HepG2 (cell line): ENCODE results near the gene PPP2R1B. TPM values are rescaled to one million over a fixed set of nuclear protein-coding genes. Genes with fewer than 3 reads are reported as not detected.

Source experiments
- ATAC-seq: fragments of 200-7000 bp; cut with Tn5 transposase; 3 replicates; pipeline ENCODE4 v1.9.1; 2020; ENCODE audit warnings: mild to moderate bottlenecking, moderate library complexity
- BruUV-seq: library from RNA; stranded (reverse); fragments of 400-500 nt; replicated peaks from 2 replicates; lab custom pipeline; 2021; lab: Mats Ljungman, UMichigan
- CTCF ChIA-PET: fragments of 300-600 bp; formaldehyde crosslinking; extraction: SDS; loops from one replicate; lab custom pipeline; 2021; ENCODE audit warnings: low total read pairs, inconsistent platforms, low intra/inter-chr PET ratio; lab: Yijun Ruan, JAX
- POLR2A ChIA-PET: fragments of 350-600 bp; sonication (Branson Sonifier 250); formaldehyde crosslinking; loops from one replicate; lab custom pipeline; 2020; ENCODE audit warnings: antibody characterized with exemption, inconsistent platforms; lab: Yijun Ruan, JAX
- DNase-seq: peaks from one replicate; pipeline ENCODE4 v3.0.0-alpha.2; 2015; ENCODE audit warnings: low spot score
- FAIRE-seq: peaks from 3 replicates; lab custom pipeline; 2011; peaks lifted over from hg19 to GRCh38; lab: Jason Lieb, UNC
- H2AFZ ChIP-seq: one replicate; pipeline ENCODE4 v1.6.1; 2011; ENCODE audit warnings: low read length, inconsistent platforms
- H3K27ac ChIP-seq: fragments of 300-600 bp; 3 replicates; pipeline ENCODE4 v1.8.0; 2011; ENCODE audit warnings: mixed run types, mild to moderate bottlenecking, mixed read lengths, low read length, inconsistent platforms; ENCODE audit not compliant: insufficient read depth; ENCODE audit errors: extremely low read length
- H3K27me3 ChIP-seq, 2 experiments: fragments of 200-600 bp in 1 of 2; 2 replicates in 1 of 2; 3 replicates in 1 of 2; pipeline versions ENCODE4 v1.6.0 to v1.8.0; 2011; ENCODE audit warnings: low read length in 2 of 2, mild to moderate bottlenecking in 2 of 2, moderate library complexity in 2 of 2, inconsistent platforms in 1 of 2; ENCODE audit not compliant: insufficient read depth in 2 of 2, control insufficient read depth in 1 of 2
- H3K36me3 ChIP-seq, 2 experiments: fragments of 200-600 bp in 1 of 2; replicated peaks in 1 of 2; 2 replicates in 1 of 2; 3 replicates in 1 of 2; pipeline versions ENCODE4 v1.5.1 to v1.8.0; 2011; ENCODE audit warnings: low read length in 2 of 2, inconsistent platforms in 1 of 2; ENCODE audit not compliant: insufficient read depth in 2 of 2, control insufficient read depth in 1 of 2
- H3K4me1 ChIP-seq: 2 replicates; pipeline ENCODE4 v1.5.1; 2012; ENCODE audit warnings: low read length, inconsistent platforms; ENCODE audit not compliant: insufficient read depth
- H3K4me2 ChIP-seq: 2 replicates; pipeline ENCODE4 v1.6.0; 2011; ENCODE audit warnings: low read depth, low read length, inconsistent platforms
- H3K4me3 ChIP-seq, 3 experiments: fragments of 200-600 bp in 1 of 3; sonication (generic), shearing (Covaris generic) in 1 of 3; replicated peaks in 1 of 3; 2 replicates each; pipeline ENCODE4 v1.5.1; 2011 to 2016; ENCODE audit warnings: low read length in 3 of 3, inconsistent platforms in 2 of 3, low read depth in 2 of 3, mild to moderate bottlenecking in 2 of 3, control low read depth in 1 of 3, mixed read lengths in 1 of 3; ENCODE audit not compliant: insufficient read depth in 1 of 3
- H3K79me2 ChIP-seq: one replicate; pipeline ENCODE4 v1.6.1; 2011; ENCODE audit warnings: low read length, inconsistent platforms; ENCODE audit not compliant: insufficient read depth
- H3K9ac ChIP-seq: 2 replicates; pipeline ENCODE4 v1.6.0; 2011; ENCODE audit warnings: mild to moderate bottlenecking, low read depth, low read length, inconsistent platforms; ENCODE audit not compliant: insufficient read depth
- H3K9me3 ChIP-seq: 2 replicates; pipeline ENCODE4 v1.5.1; 2012; ENCODE audit warnings: mild to moderate bottlenecking, low read length
- H4K20me1 ChIP-seq: 2 replicates; pipeline ENCODE4 v1.6.0; 2011; ENCODE audit warnings: inconsistent platforms, mild to moderate bottlenecking, low read length, moderate library complexity; ENCODE audit not compliant: insufficient read depth
- ATF7 ChIP-seq, 2 experiments: fragments of 450-650 bp in 1 of 2; sonication (generic) in 1 of 2; formaldehyde crosslinking in 1 of 2; IDR thresholded peaks; 2 replicates each; pipeline versions ENCODE4 v1.4.0 to v1.6.1; 2016 to 2020; ENCODE audit warnings: antibody characterized with exemption in 1 of 2, mild to moderate bottlenecking in 1 of 2, missing genetic modification reagents in 1 of 2
- ETV5 ChIP-seq: IDR thresholded peaks from 2 replicates; pipeline ENCODE4 v1.6.1; 2018; ENCODE audit warnings: missing biosample characterization, missing genetic modification reagents, inconsistent platforms, borderline replicate concordance
- GABPA ChIP-seq, 2 experiments: IDR thresholded peaks; 2 replicates each; pipeline ENCODE4 v1.6.1; 2011 to 2016; ENCODE audit warnings: low read depth in 2 of 2, low read length in 1 of 2, missing biosample characterization in 1 of 2, missing genetic modification characterization in 1 of 2
- IRX3 ChIP-seq: sonication (generic); formaldehyde crosslinking; IDR thresholded peaks from 2 replicates; pipeline ENCODE4 v1.8.1; 2023; ENCODE audit warnings: mild to moderate bottlenecking, low read depth, missing genetic modification reagents, borderline replicate concordance
- ZBED4 ChIP-seq: sonication (generic); formaldehyde crosslinking; IDR thresholded peaks from 2 replicates; pipeline ENCODE4 v1.4.0; 2020; ENCODE audit warnings: missing genetic modification reagents, borderline replicate concordance
- ZNF121 ChIP-seq: sonication (generic); formaldehyde crosslinking; IDR thresholded peaks from 2 replicates; pipeline ENCODE4 v1.5.0; 2020; ENCODE audit warnings: mild to moderate bottlenecking, missing genetic modification reagents
- ZNF251 ChIP-seq: sonication (generic); formaldehyde crosslinking; IDR thresholded peaks from 2 replicates; pipeline ENCODE4 v1.9.0; 2021; ENCODE audit warnings: mild to moderate bottlenecking, missing genetic modification reagents
- ZNF414 ChIP-seq: sonication (generic); formaldehyde crosslinking; IDR thresholded peaks from 2 replicates; pipeline ENCODE4 v1.5.0; 2020; ENCODE audit warnings: missing genetic modification reagents
- ZNF605 ChIP-seq: sonication (generic); formaldehyde crosslinking; IDR thresholded peaks from 2 replicates; pipeline ENCODE4 v1.8.0; 2022; ENCODE audit warnings: mild to moderate bottlenecking, missing genetic modification reagents
- ZNF768 ChIP-seq: sonication (generic); formaldehyde crosslinking; IDR thresholded peaks from 2 replicates; pipeline ENCODE4 v1.4.0; 2020; ENCODE audit warnings: missing genetic modification reagents
- ZNF770 ChIP-seq: sonication (generic); formaldehyde crosslinking; IDR thresholded peaks from 2 replicates; pipeline ENCODE4 v1.5.0; 2020; ENCODE audit warnings: mild to moderate bottlenecking, missing genetic modification reagents
- WGBS: methylation state at CpG from one replicate; pipeline ENCODE4 v1.1.6; 2017; ENCODE audit warnings: low lambda C conversion rate; 5-methylcytosine and 5-hydroxymethylcytosine counted together
- in situ Hi-C: cut with HindIII; loops from 2 replicates; pipeline ENCODE4 v1.10.0; 2017; ENCODE audit warnings: low pct_unique_long_range_greater_than_20kb; ENCODE audit not compliant: extremely low pct_ligation_motif_present
- intact Hi-C: fragments of 100-400 bp; cut with micrococcal nuclease; formaldehyde crosslinking; loops from one replicate; pipeline ENCODE4 v1.10.0; 2022; ENCODE audit not compliant: unreplicated experiment
- polyA plus RNA-seq, 8 experiments: library from polyadenylated mRNA; depleted of rRNA in 3 of 8; stranded (reverse) in 7 of 8; unstranded in 1 of 8; fragments of >200 nt; fragmentation: Illumina TruSeq in 4 of 8; extraction: Trizol in 4 of 8; gene quantifications; 2 replicates each; pipeline versions ENCODE4 v1.2.1 to v1.2.3, GENCODE V29; 2011 to 2016; ENCODE audit warnings: low read depth in 4 of 8, missing spikeins in 1 of 8, mixed read lengths in 1 of 8; ENCODE audit not compliant: insufficient read depth in 1 of 8
- total RNA-seq, 5 experiments: library from RNA; depleted of rRNA; stranded (reverse); fragments of >200 nt; fragmentation: Illumina TruSeq; extraction: Trizol; gene quantifications; 2 replicates each; pipeline ENCODE4 v1.2.3, GENCODE V29; 2016; ENCODE audit warnings: low read depth in 1 of 5

Gene PPP2R1B
- total and polyA plus RNA-seq, 2 of the 13 experiments (the other 11 are each of a cell fraction or from before 2014, with no cell fraction given), result 22.1 to 56.8 TPM

GRCh38 chr11:111759778-111760407 lies 6.3 kb downstream of the PPP2R1B start:
- POLR2A ChIA-PET, result interaction anchor here (1.1 kb wide), 1 partner anchor 41 kb away, joined by 3 read pairs; no protein-coding TSS in a partner anchor
- no peak for FAIRE-seq
- in situ Hi-C loops, result no loop called here
- CTCF ChIA-PET, result no interaction called here
- Histone ChIP-seq H3K9me3 (no peaks in the 10 kb centered on the region), H2AFZ (no peak overlapping the region), H3K36me3 (peaks cover 20 to 49% of the 10 kb centered on the region in 2 experiments), H3K4me2 (no peak overlapping the region), H3K4me3 (no peak overlapping the region), H3K27ac (no peak overlapping the region), H3K9ac (no peak overlapping the region), H3K79me2 (peaks cover 24% of the 10 kb centered on the region), H4K20me1 (no peaks in the 10 kb centered on the region), H3K27me3 (no peaks in the 10 kb centered on the region), H3K4me1 (peaks cover 50% of the 10 kb centered on the region)
- intact Hi-C loops, result no loop called here
- BruUV-seq, result no TSS peak
- ATAC-seq, result no peak
- peak; percentile 51; the same call in 1 of the 2 replicates for TF ChIP-seq ZNF770 (CRISPR knock-in tag)
- TF ChIP-seq ATF7 (IDR thresholded peaks at IDR 0.05), result peak; percentile 59
- TF ChIP-seq ATF7 (CRISPR knock-in tag; IDR thresholded peaks at IDR 0.05), result no peak
- no peak for TF ChIP-seq ZNF251 (CRISPR knock-in tag)
- TF ChIP-seq ETV5, result no peak
- peak; percentile 82; the same call in 1 of the 2 replicates for TF ChIP-seq ZNF121
- DNase-seq, result no peak
- WGBS, result 78% methylated on average over 5 of the region's 5 CpGs

GRCh38 chr11:111759376-111759775 lies 6.8 kb downstream of the PPP2R1B start:
- H3K36me3 ChIP-seq, result peaks cover 20 to 52% of the 10 kb centered on the region in 2 experiments
- TF ChIP-seq GABPA (IDR thresholded peaks at IDR 0.05; ENCODE audit: low read depth, low read length) (no peak), GABPA (CRISPR knock-in tag; IDR thresholded peaks at IDR 0.05; ENCODE audit: low read depth) (no peak), ZNF768 (CRISPR knock-in tag) (no peak), IRX3 (CRISPR knock-in tag) (no peak), ZNF414 (no peak), ZBED4 (CRISPR knock-in tag) (no peak), ZNF605 (no peak)

More at GRCh38 chr11:111759376-111759775, 6.8 kb downstream of the PPP2R1B start:
- in situ Hi-C loops, result no loop called here
- intact Hi-C loops, result no loop called here
- no peak for DNase-seq
- Histone ChIP-seq H3K27ac (no peak overlapping the region), H4K20me1 (no peaks in the 10 kb centered on the region), H2AFZ (no peak overlapping the region), H3K27me3 (no peaks in the 10 kb centered on the region), H3K79me2 (peaks cover 18% of the 10 kb centered on the region), H3K9me3 (no peaks in the 10 kb centered on the region), H3K4me3 (no peak overlapping the region), H3K9ac (no peak overlapping the region), H3K4me1 (peaks cover 45% of the 10 kb centered on the region), H3K4me2 (no peak overlapping the region)
- BruUV-seq, result no TSS peak
- no peak for ATAC-seq
- ChIA-PET CTCF (no interaction called here), POLR2A (no interaction called here)
- no peak for FAIRE-seq
